HG02852 (cell line): ENCODE measurements around the gene PLA2G2C.
"Not testable (repeated sequence)": the region's sequence is repeated elsewhere in the genome, so short reads cannot be mapped to it uniquely, and the experiment has no call there.

ENCODE experiments used
- ATAC-seq: cut with Tn5 transposase; IDR thresholded peaks from one replicate; pipeline ENCODE4 v1.9.1; 2021; ENCODE audit warnings: mild to moderate bottlenecking, moderate library complexity; ENCODE audit not compliant: unreplicated experiment

PLA2G2C gene, protein sequence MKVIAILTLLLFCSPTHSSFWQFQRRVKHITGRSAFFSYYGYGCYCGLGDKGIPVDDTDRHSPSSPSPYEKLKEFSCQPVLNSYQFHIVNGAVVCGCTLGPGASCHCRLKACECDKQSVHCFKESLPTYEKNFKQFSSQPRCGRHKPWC

DNA sequence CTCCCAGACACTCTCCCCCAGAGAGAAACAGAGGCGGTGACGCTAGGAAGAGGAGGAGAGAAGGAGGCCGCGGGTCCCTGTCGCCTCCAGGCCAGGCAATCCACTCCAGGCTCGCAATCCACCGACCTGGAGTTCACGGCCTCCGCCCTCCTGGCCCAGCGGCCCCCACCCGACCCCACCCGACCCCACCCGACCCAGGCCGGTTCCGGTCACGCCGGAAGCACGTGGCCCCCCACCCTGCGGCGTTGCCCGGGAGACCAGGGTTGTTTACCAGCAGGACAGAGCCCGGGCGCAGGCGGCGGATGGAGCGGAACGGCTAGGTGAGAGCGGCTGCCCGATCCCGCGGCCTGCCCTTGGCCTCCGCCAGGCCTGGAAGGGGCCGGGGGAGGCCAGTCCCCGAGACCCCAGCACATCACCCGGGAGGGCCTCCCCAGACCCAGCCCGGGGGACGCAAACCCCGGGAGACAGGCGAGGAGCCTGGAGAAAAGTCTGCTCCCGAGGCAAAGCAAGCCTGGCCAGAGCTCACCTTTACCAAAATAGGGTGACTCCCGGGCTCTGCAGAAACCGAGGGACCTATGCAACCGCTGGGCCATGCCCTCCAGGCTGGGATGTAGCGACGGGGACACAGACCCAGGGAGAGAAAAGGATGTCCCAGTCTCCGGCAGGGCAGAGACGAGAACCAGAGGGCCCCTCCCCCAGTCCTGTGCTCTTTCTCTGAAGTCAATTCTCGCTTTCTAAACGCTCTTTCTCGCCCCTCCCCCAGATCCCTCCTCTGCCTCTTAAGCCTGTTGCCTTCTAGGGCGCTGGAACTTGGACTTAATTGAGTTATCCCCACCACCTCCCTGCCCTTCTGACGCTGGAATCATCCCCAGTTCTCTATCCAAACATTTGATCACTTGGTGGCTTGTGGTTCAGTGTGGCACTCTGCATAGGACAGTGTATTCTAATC, at the start of gene PLA2G2C, which contains the start of gene UBXN10:
TSS of gene PLA2G2C (minus strand) at position 685 of the 949 bp plus-strand sequence. CDS start 9,155 bp downstream, outside the sequence.
TSS of gene UBXN10 (plus strand) at position 263 of the 949 bp plus-strand sequence. CDS start 4,466 bp downstream, outside the sequence.
- no peak for ATAC-seq

DNA sequence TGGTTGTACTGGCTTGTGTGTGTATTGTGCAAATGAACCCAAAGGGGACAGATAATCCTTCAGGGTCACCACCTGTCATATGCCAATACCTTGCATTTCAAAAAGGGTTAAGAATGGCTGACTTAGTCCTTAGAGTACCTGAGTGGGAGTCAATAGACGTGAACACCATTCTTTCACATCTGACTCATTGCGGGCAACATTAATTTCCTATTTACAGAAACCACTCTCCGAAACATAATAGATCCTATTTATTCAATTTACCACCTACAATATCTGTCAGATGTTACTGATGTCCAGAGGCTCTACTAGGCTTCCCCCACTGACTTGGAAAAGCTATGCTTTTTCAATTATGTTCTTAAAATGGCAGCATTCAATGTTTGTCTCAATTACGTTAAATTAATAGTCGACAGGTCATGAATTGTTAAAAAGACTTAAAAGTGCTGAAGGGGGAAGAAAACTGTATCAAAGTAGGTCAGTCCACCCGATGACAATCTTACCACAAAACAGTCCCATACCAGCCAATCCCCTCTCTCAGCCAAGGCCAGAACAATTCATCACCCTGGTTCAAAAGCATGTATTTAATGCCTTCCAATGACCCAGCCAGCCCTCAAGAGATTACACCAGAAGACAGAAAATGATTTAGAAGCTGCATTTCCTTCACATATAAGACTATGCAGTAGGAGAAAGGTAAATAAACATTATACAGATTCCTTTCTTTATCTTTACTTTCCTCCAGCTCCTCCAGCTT, 48.6 kb upstream of the PLA2G2C start:
- no peak for ATAC-seq

DNA sequence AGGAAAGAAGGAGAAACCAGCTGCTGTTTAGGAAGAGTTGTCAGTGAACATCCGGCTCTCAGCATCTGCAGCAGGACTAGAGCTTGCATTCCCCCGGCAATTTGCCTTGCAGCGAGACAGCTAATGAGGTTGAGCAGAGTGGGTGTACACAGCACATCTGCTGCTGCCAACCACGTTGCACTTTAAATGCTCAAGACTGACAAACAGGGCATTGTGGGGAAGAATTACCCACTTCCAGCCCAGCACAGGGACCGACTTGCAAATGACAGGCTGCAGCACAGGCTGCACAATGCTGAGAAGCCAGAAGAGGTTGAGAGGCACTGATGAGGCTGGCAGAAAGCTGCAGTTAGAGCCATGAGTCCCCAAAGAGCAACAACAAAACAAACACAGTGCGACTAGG, 47.5 kb upstream of the PLA2G2C start:
- no peak for ATAC-seq

DNA sequence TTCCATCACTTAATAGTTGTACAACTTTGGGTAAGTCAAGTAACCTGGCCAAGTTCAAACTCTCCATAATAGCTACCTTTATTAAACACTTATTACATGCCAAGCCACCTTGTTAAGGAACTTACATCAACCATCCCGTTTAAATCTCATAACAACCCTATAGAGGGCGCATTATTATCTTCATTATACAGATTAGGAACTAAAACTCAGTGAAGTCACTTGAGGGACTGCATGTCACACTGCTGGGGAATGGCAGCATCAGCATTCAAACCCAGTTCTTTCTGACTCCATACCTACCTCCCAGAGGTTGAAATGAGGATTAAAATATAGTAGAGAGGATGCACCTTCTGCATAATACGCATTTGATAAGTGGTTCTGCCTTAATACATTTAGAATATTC, 47.1 kb upstream of the PLA2G2C start:
- no peak for ATAC-seq

DNA sequence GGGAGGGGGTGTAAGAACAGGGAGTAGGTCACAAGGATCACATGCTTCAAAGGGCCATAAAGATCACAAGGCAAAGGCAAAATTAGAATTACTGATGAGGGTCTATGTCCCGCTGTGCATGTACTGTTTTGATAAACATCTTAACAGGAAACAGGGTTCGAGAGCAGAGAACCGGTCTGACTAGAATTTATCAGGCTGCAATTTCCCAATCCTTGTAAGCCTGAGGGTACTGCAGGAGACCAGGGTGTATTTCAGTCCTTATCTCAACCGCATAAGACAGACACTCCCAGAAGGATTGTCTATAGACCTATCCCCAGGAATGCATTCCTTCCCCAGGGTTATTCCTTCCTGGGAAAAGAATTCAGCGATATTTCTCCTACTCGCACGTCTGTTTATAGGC, 46.2 kb upstream of the PLA2G2C start:
- not testable (repeated sequence) for ATAC-seq

DNA sequence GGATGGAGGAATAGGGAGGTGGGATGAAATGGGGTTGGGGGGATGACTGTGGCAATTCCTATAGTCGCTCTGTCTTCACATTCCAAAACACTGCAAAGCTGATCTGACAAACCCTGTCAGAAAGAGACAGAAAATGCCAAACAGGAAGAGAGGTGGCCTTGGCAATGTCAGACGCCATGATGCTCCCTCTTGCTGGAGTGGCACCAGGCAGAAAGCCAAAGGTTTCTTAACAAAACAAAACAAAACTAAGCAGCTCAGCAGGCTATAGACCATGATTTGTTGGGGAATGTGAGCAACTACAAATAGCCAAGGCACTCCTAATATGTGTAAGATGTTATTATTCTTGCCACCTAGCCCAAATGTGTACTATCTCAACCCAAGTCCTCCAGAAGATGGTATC, 42.9 kb upstream of the PLA2G2C start:
- no peak for ATAC-seq

DNA sequence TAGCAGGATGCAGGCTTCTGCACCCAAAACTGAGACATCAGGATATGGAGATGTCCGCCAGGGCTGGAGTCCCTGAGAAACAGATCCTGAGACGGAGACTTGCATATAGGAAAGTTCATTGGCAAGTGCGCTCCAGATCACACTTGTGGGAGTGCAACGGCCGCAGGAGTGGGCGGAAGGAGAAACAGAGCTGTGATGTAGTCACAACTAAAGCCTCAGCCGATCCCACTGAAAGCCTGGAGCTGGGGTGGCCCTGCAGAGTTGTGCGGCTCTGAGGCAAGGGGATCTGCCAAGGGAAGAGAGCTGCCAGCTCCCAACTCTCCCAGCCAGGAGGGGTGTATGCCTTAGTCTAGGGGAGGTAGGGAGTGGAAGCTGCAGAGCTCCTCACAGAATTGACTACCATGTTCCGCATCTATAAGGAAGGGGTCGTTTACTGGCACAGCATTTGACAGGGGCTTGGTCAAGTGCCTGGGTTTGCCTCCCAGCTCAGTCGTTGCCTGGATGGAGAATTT, 42.1 kb upstream of the PLA2G2C start:
- no peak for ATAC-seq

DNA sequence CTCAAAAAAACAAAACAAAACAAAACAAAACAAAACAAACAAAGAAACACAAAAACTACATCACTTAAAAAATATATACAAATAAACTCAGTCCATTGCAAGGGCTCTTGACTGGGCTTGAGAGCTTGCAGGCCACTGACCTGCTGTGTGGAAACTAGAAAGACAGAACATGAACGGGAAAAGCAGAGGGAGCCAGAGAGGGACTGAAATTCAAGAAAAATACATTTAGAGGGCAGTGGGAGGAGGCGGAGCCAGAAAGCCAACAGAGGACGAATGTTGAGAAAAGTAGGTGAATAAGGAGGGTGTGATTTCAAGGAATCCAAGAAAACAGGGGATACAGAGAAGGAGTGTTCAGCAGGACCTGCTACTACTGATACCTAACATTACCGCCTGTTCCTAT, 41.4 kb upstream of the PLA2G2C start:
- no peak for ATAC-seq

DNA sequence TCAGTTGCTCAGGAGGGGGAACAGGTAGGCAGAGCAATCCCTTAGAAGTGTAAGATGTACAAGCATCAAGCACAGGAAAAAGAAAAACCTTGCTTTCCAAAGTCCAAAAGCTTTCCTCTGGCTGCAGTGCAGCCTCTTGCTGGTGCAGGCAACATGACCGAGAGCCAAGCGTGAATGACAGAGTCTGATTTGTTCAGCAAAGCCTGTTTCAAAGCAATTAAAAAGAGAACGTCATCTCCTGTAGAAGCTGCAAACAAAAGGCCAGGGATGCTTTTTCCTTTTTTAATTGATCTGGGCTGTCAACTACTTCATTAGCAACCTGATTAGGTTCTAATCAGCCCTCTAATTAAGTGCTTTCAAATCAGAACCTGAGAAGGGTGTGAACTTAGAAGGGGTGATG, 38.2 kb upstream of the PLA2G2C start:
- no peak for ATAC-seq

DNA sequence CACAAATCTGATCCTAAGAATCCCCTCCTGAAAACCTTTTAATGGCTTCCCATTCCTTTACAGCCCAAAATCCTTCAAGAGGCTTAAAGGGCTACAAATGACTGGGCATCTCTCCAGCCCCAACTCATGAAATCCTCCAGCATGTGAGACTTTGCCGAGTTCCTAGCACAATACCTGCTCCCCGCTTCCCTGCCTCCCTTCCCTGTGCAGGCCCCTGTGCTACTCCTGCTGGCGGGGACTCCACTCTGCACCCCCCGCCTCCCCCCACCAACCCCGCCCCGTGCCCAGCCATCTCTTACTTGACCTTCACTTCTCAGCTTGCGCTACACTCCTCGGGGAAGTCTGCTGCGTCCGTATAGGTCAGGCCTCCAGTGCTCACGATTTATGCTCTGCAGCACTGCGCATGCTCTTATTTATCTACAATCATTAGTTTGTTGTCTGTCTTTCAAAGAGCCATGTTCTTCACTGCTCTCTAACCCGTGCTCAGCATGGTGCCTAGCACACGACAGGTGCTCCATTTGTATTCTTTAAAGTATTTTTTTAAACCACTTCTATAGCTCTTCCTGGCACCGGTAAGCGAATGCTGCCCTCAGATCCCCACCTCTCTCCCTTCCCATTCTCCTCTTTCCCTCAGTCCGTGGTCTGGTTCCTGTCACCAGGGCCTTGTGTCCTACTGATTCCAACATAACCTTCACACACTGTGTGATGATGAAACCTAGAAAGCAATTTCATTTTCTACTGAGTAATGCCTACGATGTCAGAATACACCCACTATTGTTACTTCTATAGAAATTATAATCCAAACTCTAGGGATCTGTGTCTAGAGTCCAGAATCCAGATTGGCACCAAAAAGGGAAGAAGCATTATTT, 37.5 kb upstream of the PLA2G2C start:
- no peak for ATAC-seq

DNA sequence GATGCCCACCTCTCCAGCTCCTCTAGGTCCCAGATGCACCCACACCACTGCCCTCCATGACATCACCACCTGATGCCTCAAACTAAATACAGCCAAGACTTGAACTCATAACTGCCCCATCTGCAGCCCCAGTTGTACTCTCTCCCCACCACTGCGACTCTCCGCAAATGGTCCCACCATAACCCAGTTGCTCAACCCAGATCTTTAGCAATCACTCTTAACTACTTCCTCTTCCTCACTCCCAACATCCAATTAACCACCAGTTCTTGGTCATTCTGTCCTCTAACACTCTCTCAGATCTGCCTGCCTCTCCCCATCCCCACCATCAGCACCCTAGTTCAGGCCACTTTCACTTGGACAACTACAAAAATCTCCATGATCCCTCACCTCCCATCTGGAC, 36.8 kb upstream of the PLA2G2C start:
- ATAC-seq: no peak

DNA sequence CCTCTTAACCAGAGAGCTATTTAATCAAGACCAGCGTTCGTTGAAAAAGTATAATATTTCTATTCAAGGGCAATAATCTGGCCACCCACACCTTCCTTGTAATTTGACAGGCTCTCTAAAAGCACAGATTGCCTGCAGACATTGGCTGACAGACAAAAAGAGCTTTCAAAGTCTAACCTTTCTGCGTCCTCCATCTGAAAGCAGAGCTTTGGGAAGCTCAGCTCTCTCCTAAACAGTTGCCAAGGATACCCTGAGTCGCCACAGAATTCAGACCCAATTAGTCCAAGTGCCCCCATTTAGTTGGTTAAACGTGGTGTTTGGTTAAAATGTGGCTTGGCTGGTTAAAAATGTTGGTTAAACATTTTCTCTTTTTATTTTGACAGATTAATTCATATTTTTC, 33.7 kb upstream of the PLA2G2C start:
- no peak for ATAC-seq

DNA sequence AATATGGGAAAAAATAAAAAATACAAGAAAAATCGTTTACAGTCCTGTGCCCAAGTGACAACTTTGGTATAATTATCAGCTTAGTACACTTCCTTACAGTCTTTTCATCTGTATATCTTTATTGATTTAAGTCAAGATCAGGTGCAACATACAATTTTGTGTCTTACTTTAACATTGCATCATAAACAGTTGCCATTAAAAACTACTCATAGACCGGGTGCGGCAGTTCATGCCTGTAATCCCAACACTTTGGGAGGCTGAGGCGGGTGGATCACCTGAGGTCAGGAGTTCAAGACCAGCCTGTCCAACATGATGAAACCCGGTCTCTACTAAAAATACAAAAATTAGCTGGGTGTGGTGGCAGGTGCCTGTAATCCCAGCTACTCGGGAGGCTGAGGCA, 32.7 kb upstream of the PLA2G2C start:
- not testable (repeated sequence) for ATAC-seq

DNA sequence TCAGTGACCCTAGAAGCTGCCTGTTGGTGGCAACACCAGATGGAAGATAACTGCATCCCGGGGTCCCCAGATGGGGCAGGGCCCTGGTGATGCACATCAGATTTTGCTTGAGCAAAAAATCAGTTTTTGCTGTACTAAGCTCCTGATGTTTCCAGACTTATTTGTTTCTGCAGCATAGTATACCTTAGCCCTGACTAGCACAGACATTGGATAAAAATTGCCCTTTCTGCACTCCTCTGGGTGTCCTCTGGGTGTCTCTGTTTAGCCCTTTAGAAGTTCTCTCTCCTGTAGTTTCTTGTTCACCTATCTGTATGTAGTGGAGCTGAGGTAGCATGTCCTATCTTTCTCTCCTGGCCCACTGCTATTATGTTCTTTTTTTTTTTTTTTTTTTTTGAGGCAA, 30.3 kb upstream of the PLA2G2C start:
- ATAC-seq: no peak

DNA sequence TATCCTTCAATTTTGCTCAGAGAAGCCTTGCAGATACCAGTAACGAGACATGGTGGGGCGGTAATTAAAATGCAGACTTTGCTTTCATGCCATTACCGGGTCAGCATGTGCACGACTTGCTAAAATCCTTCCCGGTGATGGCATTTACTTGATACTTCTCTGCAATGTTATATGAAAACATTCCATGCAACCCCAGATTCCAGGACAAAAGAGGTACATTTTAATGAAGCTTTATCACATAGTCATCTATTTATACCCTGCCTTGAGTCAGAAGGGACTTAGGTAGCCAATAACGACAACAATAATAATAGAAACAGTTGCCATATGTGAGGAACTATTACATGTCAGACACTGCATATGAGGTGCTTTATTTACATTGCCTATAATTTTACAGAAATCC, 29.4 kb upstream of the PLA2G2C start:
- ATAC-seq: no peak

DNA sequence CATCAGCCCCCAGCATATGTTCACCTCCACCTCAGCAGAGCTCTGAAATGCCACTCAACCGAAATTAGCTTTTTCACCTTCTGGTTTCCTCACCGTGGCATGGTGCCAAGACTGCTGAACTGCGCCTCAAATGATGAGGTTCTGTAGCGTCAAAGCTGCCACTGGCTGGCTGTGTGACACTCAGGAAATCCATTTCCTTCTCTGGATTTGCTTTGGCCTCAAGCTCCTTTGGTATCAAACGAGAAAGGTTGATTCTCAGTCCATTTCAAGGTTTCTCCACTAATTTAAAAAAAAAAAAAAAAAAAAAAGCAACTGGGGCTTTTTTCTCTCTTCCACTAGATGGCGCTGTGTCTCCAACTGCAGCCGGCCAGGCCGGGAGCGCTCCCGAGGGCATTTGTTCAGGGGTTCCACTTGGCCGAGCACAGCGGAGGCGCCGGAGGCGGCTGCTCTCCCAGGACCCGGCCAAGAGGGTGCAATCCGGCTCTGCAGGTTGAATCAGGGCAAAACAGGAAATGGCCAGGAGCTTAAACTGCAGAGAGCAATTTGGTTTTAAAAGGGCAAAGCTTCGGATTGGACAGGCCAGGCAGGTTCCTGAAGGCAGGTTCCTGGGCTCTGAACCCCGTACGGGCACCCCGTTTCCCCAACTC, 26.5 kb upstream of the PLA2G2C start:
- ATAC-seq: no peak

DNA sequence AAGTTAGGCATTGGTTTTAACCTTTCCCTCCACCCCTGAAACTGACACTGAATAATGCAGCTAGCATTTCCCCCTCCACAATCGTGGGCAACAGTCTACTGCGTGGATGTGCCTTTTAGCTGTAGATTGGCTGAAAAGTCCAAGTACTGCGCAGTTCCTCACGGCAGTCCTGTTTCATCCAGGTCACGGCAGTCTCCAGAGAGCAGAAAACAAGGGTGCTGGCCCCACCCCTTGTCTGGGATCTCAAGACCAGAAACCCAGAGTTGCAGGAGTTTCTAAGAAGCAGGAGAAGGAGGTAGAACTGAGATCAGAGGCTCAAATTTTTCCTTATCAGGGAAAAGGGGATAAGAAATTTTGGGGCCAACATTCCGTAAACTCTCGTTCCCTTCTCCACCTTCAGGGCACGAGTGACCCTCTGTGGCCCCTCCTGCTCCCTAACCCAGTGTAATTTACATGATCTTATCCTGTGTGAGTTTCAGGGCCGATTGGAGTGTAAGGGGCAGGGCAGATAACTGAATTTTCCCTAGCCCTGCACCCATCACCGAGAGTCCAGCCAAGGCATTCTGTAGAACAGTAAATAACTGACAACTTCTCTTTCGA, 25.9 kb upstream of the PLA2G2C start:
- ATAC-seq: no peak

DNA sequence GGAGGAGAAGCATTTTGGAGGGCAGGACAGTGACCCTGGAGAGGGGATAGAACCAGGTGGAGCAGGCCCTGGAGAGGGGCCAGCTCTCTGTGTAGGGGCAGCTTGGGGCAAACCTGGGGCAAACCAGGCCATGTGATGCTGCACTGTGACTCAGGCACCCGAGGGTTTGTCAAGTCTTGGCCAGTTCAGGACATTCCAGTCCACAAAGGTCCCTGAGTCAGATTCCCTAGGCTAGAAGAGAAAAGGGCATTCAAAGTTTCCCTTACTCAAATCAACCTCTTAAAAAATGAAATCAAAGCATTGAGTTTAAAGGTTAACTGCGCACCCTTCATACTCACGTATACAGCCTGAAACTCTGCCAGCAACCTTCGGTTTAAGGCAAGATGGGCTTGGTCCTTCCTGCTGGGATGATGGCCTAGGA, 25.2 kb upstream of the PLA2G2C start:
- no peak for ATAC-seq

DNA sequence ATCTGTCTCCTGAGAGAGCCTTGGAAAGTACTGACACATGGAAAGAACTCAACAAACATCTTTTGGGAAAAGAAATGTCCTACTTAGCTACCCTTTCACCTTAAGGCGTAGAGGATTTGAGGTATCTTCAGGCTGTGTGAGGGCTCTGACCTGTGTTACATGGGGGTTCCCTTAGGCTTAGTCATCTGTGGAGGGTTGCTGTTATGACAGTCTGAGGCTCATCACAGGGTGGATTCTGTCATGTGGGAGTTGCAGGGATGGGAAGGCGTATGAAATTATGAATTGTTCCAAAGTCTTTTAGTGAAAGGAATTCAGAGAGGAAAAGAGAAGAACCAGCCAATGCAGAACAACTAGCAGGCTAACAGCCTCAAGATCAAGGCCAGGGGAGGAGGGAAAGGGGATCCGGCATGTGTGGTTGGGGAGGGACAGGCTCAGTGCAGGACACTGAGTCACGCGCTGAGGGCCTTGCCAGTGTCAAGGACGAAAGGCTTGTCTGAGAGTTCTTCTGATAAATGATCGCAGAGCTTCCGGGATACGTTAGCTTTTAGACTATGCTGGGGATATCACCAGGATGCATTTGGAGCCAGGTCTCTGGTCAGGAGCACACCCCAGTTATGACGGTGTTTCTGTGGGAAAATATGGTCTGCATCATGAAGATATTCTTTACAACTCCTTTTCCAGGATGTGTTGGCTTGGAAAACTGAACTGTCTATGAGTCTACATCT, 24.6 kb upstream of the PLA2G2C start:
- ATAC-seq: no peak
